Putamen (tissue), 1 donor: ENCODE measurements around the gene GTF2IRD1.
A peak's percentile ranks its signal among the peaks of the same experiment; 100 is the strongest.
"Not testable (repeated sequence)": the region's sequence is repeated elsewhere in the genome, so short reads cannot be mapped to it uniquely, and the experiment has no call there.

ENCODE experiments used
- DNase-seq: peaks from one replicate; pipeline ENCODE4 v3.0.0-alpha.2; 2016; ENCODE audit warnings: low spot score

Gene GTF2IRD1, protein sequence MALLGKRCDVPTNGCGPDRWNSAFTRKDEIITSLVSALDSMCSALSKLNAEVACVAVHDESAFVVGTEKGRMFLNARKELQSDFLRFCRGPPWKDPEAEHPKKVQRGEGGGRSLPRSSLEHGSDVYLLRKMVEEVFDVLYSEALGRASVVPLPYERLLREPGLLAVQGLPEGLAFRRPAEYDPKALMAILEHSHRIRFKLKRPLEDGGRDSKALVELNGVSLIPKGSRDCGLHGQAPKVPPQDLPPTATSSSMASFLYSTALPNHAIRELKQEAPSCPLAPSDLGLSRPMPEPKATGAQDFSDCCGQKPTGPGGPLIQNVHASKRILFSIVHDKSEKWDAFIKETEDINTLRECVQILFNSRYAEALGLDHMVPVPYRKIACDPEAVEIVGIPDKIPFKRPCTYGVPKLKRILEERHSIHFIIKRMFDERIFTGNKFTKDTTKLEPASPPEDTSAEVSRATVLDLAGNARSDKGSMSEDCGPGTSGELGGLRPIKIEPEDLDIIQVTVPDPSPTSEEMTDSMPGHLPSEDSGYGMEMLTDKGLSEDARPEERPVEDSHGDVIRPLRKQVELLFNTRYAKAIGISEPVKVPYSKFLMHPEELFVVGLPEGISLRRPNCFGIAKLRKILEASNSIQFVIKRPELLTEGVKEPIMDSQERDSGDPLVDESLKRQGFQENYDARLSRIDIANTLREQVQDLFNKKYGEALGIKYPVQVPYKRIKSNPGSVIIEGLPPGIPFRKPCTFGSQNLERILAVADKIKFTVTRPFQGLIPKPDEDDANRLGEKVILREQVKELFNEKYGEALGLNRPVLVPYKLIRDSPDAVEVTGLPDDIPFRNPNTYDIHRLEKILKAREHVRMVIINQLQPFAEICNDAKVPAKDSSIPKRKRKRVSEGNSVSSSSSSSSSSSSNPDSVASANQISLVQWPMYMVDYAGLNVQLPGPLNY

DNA sequence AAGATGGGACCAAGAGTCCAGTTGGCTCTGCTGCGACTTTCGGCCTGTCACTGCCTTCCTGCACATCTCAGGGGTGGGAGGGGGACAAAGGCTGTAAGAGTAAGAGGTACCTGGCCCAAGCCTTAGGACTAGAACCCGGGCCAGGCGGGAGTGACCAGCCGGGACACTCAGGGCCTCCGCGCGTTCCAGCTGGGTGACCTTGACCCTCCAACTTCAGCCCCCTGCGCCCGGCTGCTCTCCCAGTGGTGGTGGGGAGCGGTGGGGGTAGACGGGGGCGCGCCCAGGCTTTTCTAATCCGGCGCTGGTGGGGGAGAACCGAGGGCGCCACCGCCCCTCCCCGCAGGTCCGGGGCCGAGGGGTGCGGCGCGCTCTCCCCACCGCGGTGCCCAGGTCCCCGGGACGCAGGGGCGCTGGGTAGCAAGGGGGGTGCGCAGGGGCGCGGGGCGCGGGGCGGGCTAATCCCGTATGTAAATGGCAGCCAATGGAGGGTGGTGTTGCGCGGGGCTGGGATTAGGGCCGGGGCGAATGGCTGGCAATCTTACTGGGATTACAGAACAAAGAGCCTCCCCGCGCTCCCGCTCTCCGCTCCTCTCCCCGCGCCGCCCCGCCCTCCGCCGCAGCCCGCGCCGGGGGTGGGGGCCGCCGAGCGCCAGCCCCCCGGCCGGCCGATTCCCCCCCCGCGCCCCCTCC, at the start of gene GTF2IRD1:
Gene GTF2IRD1 (plus strand): TSS at position 585 of the 690 bp plus-strand sequence. CDS start 54,175 bp downstream, outside the sequence.
- DNase-seq = peak; percentile 72

DNA sequence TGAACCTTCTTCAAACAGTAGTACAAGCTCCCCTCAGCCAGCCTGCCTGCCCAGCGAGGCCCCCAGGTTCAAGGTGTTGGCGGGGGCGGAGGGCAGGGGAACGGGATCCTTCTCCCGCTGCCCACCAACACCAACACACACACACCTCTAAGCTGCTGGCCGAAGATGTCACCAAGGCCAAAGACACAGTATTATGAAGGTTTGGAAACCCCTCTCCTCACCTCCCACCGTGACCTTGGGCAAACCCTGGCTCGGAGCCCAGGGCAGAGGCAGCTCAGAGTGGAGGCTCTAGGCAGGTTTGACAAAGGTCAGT, 49.4 kb upstream of the GTF2IRD1 start:
- DNase-seq = no peak

DNA sequence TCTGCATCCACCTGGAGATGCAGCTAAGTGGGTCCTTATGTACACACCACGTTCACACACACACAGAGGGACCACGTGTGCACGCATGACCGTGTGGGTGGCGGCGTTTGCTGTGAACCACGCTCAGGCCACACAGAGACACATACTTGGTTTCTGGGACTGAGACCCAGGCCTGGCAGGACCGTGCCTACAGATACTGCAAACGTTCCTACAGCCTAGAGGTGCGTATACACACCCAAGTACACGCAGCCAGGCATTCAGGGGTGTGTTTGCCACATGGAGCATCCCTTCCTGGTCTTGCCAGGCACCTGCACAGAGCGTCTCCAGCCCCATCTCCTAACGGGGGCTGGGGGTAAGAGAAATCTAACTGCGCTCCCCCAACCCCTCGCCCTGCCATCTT, 49.0 kb upstream of the GTF2IRD1 start:
- no peak for DNase-seq

DNA sequence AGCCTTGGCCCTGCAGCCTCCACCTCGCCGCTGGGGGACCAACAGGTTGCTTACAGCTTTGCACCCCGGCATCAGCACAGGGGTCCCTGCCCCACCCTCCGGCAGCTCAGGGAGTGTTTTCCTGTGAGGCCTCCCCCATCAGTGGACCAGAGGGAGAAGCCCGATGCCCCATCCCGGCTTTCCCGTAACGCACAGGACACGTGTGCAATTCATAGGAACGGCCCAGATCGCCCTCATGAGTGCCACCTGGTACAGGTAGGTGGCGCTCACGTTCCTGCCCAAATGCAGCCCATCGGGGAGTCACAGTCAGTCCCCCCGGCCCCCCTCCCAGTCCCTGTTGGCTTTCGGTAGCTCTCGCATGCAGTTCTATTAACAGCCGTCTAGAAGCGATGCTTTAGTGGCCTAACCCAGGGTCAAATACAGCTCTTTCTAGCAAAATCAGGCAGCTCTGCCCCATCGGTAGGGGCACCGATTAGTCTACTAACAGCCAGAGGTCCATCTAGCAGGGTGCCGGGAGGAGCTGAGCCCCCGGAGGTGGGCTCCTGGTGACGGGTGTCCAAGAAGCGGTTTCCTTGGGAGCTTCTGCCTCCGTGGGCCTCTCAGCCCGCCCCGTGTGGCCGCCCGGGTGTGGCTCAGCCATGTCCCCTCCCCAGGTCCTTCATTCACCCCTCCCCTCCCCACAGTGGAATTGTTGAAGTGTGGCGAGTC, 48.4 kb upstream of the GTF2IRD1 start:
- DNase-seq = no peak

DNA sequence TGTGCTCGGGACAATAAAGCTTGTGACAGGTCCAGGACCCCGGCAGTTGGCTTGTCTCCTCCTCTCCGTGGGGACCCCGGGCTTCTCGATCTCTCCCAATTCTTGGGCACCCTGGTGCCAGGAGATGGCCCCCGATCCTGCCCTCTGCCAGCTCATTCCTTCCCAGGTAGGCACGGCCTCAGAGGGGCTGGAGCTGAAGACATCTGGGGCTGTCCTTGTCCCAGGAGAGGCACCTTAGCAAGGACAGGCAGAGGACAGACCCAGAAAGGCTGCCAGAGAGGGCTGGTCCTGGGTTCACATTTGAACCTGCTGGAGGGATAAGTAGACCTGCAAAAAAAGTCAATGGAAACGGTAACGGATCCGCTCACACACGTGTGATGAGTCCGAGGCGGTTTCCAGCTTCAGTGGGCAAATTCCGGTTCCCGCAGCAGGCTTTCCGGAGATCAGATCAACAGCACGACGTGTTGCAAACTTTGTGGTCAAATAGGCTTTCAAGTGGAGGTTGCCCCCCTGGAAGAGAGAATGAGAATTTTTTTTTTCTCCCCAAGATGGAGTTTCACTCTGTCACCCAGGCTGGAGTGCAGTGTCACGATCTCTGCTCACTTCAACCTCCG, 47.7 kb upstream of the GTF2IRD1 start:
- no peak for DNase-seq

DNA sequence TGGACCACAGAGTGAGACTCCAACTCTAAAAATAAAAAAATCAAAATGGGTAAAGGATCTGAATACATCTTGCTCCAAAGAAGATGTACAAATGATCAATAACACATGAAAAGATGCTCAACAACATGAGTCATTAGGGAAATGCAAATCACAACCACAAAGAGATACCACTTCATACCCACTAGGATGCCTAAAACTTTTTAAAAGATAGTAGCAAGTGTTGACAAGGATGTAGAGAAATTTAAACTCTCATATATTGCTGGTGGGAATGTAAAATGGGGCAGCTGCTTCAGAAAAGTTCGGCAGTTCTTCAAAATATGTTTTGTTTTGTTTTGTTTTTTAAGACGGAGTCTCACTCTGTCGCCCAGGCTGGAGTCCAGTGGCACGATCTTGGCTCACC, 45.7 kb upstream of the GTF2IRD1 start:
- DNase-seq = no peak

DNA sequence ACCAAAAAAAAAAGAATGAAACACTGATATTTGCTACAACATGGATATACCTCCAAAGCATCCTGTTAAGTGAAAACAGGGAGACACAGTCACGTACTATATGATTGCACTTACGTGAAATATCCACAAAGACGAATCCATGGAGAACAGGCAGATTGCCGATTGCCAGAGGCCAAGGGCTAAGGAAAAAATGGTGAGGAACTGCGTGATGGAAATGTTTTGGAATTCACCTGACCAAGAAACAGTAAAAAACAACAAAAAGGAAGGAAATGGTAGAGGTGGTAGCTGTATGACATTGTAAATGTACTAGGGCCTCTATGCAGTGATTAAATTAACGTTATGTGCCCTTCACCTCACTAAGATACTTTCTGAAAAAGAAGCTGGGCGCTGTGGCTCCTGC, 44.1 kb upstream of the GTF2IRD1 start:
- DNase-seq = no peak

DNA sequence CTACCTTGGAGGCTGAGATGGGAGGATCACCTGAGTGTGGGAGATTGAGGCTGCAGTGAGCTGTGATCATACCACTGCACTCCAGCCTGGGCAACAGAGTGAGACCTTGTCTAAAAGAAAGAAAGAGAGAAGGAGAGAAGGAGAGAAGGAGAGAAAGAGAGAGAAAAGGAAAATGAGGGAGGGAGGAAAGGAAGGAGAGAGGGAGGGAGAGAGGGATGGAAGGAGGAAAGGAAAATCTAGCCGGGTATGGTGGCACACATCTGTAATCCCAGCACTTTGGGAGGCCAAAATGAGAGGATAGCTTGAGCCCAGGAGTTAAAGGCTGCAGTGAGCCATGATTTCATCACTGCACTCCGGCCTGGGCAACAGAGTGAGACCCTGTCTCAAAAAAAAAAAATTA, 42.9 kb upstream of the GTF2IRD1 start:
- no peak for DNase-seq

DNA sequence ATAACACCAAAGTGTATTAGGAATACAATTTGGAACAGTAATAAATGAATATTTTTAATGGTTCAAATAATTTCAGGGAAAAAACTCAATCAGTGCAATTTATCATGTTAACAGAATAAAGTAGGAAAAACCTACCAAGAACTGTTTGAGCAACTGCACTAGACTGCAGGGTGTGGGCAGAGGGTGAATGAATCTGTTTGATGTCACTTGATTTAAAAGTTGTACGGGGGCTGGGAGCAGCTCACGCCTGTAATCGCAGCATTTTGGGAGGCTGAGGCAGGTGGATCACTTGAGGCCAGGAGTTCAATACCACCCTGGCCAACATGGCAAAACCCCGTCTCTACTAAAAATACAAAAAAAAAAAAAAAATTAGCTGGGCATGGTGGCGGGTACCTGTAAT, 42.1 kb upstream of the GTF2IRD1 start:
- peak; percentile 21 for DNase-seq

DNA sequence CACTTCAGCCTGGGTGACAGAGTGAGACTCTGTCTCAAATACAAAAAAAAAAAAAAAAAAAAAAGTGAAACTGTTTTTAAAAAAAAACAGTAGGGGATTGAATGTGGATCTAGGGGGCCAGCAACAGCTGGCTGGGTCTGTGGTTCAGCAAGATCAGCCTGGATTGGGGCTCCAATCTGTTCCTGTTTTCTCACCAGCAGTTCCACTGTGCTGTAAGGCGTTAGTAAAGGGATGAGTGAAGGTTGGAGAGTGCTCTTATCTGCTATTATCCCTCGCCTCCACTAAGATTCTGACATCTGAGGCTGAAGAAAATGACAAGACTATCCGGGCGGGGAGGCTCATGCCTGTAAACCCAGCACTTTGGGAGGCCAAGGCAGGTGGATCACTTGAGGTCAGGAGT, 41.6 kb upstream of the GTF2IRD1 start:
- no peak for DNase-seq

DNA sequence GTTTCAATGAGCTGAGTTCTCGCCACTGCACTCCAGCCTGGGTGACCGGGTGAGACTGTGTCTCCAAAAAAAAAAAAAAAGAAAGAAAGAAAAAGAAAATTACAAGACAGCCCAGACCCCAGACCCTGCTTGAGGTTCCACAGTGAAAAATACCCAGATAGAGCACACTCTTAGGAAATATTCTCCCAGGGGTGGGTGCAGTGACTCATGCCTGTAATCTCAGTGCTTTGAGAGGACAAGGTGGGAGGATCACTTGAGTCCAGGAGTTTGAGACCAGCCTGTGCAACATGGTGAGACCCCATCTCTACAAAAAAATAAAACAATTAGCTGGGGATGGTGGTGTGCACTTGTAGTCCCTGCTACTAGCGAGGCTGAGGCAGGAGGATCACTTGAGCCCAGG, 41.1 kb upstream of the GTF2IRD1 start:
- DNase-seq = no peak

DNA sequence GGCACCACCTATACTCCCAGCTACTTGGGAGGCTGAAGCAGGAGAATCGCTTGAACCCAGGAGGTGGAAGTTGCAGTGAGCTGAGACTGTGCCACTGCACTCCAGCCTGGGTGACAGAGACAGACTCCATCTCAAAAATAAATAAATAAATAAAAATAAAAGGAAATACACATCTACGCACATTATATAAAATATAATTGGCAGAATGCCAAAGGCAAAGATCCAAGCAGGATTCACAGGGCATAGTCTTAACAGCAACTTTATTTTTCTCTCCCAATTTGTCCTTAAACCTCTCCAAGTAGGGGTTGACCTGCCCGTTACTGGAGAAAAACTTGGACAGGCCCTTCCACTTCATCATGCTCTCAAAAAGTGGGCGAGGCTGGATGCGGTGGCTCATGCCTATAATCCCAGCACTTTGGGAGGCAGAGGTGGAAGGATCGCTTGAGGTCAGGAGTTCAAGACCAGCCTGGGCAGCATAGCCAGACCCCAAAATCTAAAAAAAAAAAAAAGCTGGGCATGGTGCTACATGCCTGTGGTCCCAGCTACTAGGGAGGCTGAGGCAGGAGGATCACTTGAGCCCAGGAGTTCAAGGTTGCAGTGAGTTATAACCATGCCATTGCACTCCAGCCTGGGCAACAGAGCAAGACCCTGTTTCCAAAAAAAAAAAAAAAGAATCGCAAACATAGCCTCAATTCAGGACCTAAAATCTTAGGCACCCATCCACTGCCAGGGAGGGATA, 38.9 kb upstream of the GTF2IRD1 start:
- not testable (repeated sequence) for DNase-seq

DNA sequence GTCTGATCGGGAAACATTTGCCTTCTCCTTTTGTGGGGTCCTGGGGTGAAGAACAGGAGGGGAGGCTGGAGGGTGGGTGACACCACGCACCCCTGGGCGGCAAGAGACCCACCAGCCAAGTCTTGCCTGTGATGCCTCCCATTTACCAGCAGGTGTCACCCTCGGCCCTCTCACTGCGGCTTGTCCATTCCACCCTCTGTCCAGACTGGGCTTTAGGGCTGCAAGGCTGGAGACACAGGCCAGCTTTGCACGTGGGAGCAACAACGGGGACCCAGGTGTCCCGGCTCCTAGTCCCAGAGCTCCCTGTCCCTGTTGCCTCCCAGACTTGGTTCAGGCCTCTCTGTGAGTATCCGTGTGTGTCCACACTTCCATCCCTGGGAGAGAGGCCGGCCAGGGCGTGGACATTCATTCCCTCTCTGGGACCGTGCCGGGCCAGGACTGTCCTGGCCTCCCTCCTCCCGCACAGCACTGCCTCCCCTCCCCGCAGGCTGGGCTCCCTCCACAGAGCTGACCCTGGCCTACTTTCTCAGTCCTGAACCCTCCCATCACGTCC, 36.2 kb upstream of the GTF2IRD1 start:
- peak; percentile 52 for DNase-seq

DNA sequence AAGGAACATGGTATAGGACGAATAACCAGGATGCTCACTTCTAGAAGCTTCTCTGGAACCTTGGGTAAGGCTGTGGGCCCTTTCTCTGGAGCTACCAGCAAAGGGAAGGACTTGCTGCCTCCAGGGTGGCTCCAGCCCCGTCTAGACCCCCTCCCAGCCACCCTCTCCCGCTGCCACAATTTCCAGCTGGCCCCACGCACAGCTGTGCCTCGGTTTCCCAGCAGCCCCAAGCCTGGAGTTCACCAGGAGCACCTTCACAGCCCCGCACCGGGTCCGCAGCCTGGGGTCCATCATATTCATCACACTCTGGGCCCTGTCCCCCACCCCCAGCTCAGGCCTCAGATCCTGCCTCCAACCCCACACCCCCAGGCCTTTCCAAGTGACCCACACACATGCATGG, 35.6 kb upstream of the GTF2IRD1 start:
- DNase-seq = no peak

DNA sequence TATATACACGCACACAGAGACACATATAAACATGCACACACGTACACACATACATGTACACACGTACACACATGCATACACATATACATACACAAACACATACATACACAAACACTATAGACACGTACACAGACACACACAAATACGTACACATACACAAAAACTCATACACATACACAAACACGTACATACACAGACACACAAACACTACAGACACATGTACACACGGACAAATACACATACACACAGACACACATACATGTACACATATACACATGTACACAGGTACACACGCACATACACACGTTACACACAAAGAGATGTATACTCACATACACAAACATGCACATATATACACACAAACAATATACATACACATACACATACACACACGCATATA, 35.2 kb upstream of the GTF2IRD1 start:
- no peak for DNase-seq

DNA sequence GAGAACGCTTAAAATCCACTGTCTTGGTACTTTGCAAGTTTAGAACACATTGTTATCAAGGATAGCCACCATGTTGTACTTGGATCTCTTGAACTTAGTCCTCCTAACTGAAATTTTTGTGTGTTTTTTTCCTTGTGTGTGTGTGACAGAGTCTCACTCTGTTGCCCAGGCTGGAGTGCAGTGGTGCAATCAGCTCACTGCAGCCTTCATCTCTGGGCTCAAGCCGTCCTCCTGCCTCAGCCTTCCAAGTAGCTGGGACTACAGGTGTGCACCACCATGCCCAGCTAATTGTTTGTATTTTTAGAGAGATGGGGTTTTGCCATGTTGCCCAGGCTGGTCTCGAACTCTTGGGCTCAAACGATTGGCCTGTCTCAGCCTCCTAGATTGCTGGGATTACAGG, 34.5 kb upstream of the GTF2IRD1 start:
- DNase-seq = not testable (repeated sequence)

DNA sequence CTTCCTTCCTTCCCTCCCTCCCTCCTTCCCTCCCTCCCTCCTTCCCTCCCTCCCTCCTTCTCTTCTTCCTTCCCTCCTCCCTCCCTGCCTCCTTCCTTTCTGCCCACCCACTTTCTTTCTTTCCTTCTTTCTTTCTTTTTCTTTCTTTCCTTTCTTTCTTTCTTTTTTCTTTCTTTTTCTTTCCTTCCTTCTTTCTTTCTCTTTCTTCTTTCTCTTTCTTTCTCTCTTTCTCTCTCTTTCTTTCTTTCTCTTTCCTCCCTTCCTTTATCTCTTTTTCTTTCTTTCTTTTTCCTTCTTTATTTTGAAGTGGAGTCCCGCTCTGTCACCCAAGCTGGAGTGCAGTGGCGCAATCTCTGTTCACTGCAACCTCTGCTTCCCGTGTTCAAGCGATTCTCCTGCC, 33.7 kb upstream of the GTF2IRD1 start:
- no peak for DNase-seq

DNA sequence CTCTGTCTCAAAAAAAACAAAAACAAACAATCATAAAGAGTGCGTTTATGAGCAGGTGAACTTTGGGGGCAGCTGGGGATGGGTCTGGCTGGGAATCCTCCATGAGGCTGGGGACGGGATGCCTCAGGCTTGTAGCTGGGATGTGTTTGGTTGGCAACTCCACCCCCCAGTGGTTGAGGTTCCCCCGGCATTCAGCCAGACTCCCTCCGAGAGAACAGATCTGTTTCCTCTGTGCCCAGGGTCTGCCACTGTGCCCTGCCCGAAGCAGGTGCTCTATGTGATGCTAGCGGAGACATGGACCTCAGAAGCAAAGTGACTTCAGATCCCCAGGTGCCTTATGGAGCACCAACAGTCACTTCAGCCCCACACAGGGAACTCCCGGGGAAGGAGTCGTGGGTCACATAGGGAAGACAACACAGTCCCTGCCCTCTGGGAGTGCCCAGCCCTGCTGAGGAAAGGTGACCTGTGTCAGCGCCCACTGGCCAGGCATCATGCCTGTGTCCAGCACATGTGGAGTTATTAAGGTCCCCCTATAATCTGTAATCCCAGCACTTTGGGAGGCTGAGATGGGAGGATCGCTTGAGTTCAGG, 29.3 kb upstream of the GTF2IRD1 start:
- no peak for DNase-seq

DNA sequence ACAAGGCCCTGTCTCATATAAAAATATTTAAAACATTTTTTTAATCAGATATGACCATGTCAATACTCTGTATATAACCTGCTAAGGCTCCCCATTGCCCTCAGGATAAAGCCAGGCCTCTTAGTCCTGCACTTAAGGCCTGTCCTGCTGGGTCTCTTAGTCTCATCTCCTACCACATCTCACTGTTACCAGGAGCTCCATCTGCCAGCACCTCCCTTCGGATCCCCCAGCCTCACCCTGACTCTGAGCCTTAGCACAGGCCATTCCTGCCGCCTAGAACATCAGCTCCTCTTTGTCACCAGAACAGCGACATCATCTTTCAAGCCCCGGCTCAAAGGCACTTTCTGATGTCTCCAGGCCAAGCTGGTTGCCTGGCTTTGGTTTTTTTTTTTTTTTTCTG, 25.7 kb upstream of the GTF2IRD1 start:
- no peak for DNase-seq

DNA sequence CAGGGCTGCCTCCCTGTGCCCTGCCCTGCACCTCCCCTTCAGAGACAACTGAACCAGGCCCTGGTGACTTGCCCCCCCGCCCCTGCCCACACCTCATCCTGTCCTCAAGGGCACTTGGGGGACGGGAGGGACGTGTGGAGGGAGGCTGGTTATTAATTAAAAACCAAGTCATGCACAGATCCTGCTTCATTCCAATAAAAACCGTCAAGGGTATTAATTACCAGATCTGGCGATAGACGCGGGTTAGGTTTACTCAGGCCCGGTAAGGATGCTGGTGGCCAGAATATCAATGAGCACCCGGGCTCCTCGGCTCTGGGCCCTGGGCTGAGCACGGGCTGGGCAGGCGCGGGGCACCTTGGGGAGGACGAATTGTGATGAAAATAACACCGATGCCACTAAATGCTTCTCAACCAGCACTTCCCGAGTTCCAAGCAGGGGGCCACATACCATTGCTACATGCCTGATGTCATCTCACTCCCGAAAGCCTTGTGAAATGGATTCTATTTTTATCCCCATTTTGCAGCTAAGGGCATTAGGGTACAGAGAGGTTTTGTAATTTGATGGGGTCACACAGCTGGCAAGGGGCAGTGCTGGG, 24.5 kb upstream of the GTF2IRD1 start:
- DNase-seq = no peak
